Liver (tissue), 9 donors: ENCODE data around the gene CDC26. TPM values are rescaled to one million over a fixed set of nuclear protein-coding genes. Genes with fewer than 3 reads are reported as not detected.

Source experiments
- DNase-seq: peaks from one replicate; pipeline ENCODE4 v3.0.0-alpha.2; 2017; ENCODE audit warnings: low spot score
- H3K27ac ChIP-seq, 2 donors: one replicate each; pipeline ENCODE4 v1.7.0; 2013; ENCODE audit warnings: inconsistent platforms in 2 of 2, low read length in 2 of 2, control low read depth in 1 of 2, low read depth in 1 of 2, mild to moderate bottlenecking in 1 of 2
- H3K27me3 ChIP-seq, 4 donors: one replicate each; pipeline versions ENCODE4 v1.6.1 to v1.7.0; 2013; ENCODE audit warnings: low read length in 3 of 4, inconsistent platforms in 1 of 4, mild to moderate bottlenecking in 1 of 4, moderate library complexity in 1 of 4; ENCODE audit not compliant: control insufficient read depth in 4 of 4, insufficient read depth in 4 of 4
- H3K36me3 ChIP-seq, 4 donors: one replicate each; pipeline versions ENCODE4 v1.6.1 to v1.7.0; 2013; ENCODE audit warnings: low read length in 3 of 4, mild to moderate bottlenecking in 3 of 4, low read depth in 1 of 4, moderate library complexity in 1 of 4; ENCODE audit not compliant: control insufficient read depth in 4 of 4, insufficient read depth in 3 of 4
- H3K4me1 ChIP-seq, 4 donors: one replicate each; pipeline versions ENCODE4 v1.6.1 to v1.7.0; 2013; ENCODE audit warnings: low read length in 3 of 4, mild to moderate bottlenecking in 3 of 4, moderate library complexity in 1 of 4; ENCODE audit not compliant: control insufficient read depth in 4 of 4, insufficient read depth in 4 of 4
- H3K4me3 ChIP-seq, 3 donors: one replicate each; pipeline versions ENCODE4 v1.6.1 to v1.7.0; 2013; ENCODE audit warnings: low read length in 3 of 3, control low read depth in 1 of 3, low read depth in 1 of 3, mild to moderate bottlenecking in 1 of 3
- H3K9ac ChIP-seq, 2 donors: one replicate each; pipeline ENCODE4 v1.7.0; 2013; ENCODE audit warnings: low read length in 2 of 2, mild to moderate bottlenecking in 2 of 2, moderate library complexity in 2 of 2, control low read depth in 1 of 2, low read depth in 1 of 2
- H3K9me3 ChIP-seq, 4 donors: one replicate each; pipeline versions ENCODE4 v1.6.1 to v1.7.0; 2013; ENCODE audit warnings: low read length in 3 of 4; ENCODE audit not compliant: control insufficient read depth in 4 of 4
- ATF3 ChIP-seq: IDR thresholded peaks from 2 replicates; pipeline ENCODE4 v1.6.1; 2016; ENCODE audit warnings: antibody characterized with exemption
- CTCF ChIP-seq: fragments of 150-350 bp; IDR thresholded peaks from 2 replicates; pipeline ENCODE4 v1.5.1; 2017; ENCODE audit warnings: improper control_type of control experiment, low read depth, low read length; ENCODE audit not compliant: missing input control
- EGR1 ChIP-seq, 2 donors: IDR thresholded peaks; 2 replicates each; pipeline ENCODE4 v1.6.1; 2016 to 2018; ENCODE audit warnings: antibody characterized with exemption in 2 of 2, low read depth in 2 of 2
- FOXA1 ChIP-seq: IDR thresholded peaks from 2 replicates; pipeline ENCODE4 v1.6.1; 2016; ENCODE audit warnings: antibody characterized with exemption
- FOXA2 ChIP-seq: IDR thresholded peaks from 2 replicates; pipeline ENCODE4 v1.6.1; 2016; ENCODE audit warnings: antibody characterized with exemption
- HNF4A ChIP-seq, 2 donors: conservative IDR thresholded peaks; 2 replicates each; pipeline ENCODE4 v1.6.1; 2016; ENCODE audit warnings: antibody characterized with exemption in 2 of 2, mild to moderate bottlenecking in 2 of 2
- JUND ChIP-seq, 2 donors: IDR thresholded peaks; 2 replicates each; pipeline ENCODE4 v1.6.1; 2016; ENCODE audit warnings: antibody characterized with exemption in 2 of 2
- RAD21 ChIP-seq, 2 donors: IDR thresholded peaks; 2 replicates each; pipeline ENCODE4 v1.6.1; 2016; ENCODE audit warnings: antibody characterized with exemption in 2 of 2, mild to moderate bottlenecking in 2 of 2
- RXRA ChIP-seq, 2 donors: IDR thresholded peaks; 2 replicates each; pipeline ENCODE4 v1.6.1; 2017 to 2018; ENCODE audit warnings: antibody characterized with exemption in 2 of 2, mild to moderate bottlenecking in 1 of 2
- SP1 ChIP-seq: IDR thresholded peaks from 2 replicates; pipeline ENCODE4 v1.6.1; 2018; ENCODE audit warnings: antibody characterized with exemption, mild to moderate bottlenecking
- TAF1 ChIP-seq: conservative IDR thresholded peaks from 2 replicates; pipeline ENCODE4 v1.6.1; 2016; ENCODE audit warnings: antibody characterized with exemption, mild to moderate bottlenecking
- YY1 ChIP-seq: IDR thresholded peaks from 2 replicates; pipeline ENCODE4 v1.6.1; 2016; ENCODE audit warnings: antibody characterized with exemption, mild to moderate bottlenecking
- WGBS: extraction: QIAGEN DNeasy Blood & Tissue Kit; methylation state at CpG from one replicate; pipeline ENCODE4 v1.1.7; 2013; 5-methylcytosine and 5-hydroxymethylcytosine counted together
- polyA plus RNA-seq, 2 donors: library from polyadenylated mRNA; stranded (reverse) in 1 of 2; unstranded in 1 of 2; fragments of 200-250 nt in 1 of 2; fragments of >200 nt in 1 of 2; fragmentation: Nextera tagmentation in 1 of 2; extraction: Ambion mirVana in 1 of 2; gene quantifications; one replicate each; pipeline versions ENCODE4 v1.2.1 to v1.2.3, GENCODE V29; 2013 to 2015
- total RNA-seq, 2 donors: library from RNA; depleted of rRNA; stranded (reverse); fragments of >200 nt; gene quantifications; one replicate each; pipeline ENCODE4 v1.2.3, GENCODE V29; 2014
- TF ChIP-seq, protein P1 (sequence below): IDR thresholded peaks from 2 replicates; pipeline ENCODE4 v1.6.1; 2016; ENCODE audit warnings: antibody characterized with exemption
- TF ChIP-seq, protein P2 (sequence below): IDR thresholded peaks from 2 replicates; pipeline ENCODE4 v1.6.1; 2016; ENCODE audit warnings: antibody characterized with exemption, mild to moderate bottlenecking
- donor health status: healthy.
- donor health status: healthy.
- donor health status: healthy.
- donor health status: healthy.
- donor health status: healthy.

The CDC26 gene
- total and polyA plus RNA-seq, 4 donors = 12.5 to 38.9 (median 21.3) TPM

DNA sequence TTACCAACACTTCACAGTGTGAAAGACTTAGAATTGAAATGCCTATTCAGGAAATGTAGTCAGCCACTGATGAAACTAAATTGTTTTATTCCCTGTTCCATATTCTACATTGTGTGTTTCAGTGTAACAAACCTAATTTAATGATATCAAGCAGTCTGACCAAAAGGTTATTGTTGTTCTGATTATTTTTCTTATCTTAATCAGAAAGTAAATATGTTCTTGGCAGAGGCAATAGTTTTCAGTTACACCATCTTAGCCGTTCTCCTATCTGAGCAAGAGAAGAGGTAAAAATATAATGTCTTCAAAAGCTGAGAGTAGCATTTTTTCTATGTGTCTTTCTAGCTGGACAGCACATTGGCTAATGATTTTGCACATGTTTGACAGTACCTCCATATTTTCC is 17.1 kb downstream of the CDC26 start:
- TF ChIP-seq, protein P1, sequence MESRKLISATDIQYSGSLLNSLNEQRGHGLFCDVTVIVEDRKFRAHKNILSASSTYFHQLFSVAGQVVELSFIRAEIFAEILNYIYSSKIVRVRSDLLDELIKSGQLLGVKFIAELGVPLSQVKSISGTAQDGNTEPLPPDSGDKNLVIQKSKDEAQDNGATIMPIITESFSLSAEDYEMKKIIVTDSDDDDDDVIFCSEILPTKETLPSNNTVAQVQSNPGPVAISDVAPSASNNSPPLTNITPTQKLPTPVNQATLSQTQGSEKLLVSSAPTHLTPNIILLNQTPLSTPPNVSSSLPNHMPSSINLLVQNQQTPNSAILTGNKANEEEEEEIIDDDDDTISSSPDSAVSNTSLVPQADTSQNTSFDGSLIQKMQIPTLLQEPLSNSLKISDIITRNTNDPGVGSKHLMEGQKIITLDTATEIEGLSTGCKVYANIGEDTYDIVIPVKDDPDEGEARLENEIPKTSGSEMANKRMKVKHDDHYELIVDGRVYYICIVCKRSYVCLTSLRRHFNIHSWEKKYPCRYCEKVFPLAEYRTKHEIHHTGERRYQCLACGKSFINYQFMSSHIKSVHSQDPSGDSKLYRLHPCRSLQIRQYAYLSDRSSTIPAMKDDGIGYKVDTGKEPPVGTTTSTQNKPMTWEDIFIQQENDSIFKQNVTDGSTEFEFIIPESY = no peak
- TF ChIP-seq JUND (IDR thresholded peaks at IDR 0.05) = peak in 1 of 2 donors; percentile 24
- TF ChIP-seq HNF4A (conservative IDR thresholded peaks at IDR 0.05) = peak; percentile 50 to 56
- TF ChIP-seq FOXA2 = peak; percentile 94
- TF ChIP-seq RXRA (IDR thresholded peaks at IDR 0.05) = peak; percentile 25 to 57
- TF ChIP-seq RAD21 (IDR thresholded peaks at IDR 0.05) = peak in 1 of 2 donors; percentile 7
- TF ChIP-seq, protein P2, sequence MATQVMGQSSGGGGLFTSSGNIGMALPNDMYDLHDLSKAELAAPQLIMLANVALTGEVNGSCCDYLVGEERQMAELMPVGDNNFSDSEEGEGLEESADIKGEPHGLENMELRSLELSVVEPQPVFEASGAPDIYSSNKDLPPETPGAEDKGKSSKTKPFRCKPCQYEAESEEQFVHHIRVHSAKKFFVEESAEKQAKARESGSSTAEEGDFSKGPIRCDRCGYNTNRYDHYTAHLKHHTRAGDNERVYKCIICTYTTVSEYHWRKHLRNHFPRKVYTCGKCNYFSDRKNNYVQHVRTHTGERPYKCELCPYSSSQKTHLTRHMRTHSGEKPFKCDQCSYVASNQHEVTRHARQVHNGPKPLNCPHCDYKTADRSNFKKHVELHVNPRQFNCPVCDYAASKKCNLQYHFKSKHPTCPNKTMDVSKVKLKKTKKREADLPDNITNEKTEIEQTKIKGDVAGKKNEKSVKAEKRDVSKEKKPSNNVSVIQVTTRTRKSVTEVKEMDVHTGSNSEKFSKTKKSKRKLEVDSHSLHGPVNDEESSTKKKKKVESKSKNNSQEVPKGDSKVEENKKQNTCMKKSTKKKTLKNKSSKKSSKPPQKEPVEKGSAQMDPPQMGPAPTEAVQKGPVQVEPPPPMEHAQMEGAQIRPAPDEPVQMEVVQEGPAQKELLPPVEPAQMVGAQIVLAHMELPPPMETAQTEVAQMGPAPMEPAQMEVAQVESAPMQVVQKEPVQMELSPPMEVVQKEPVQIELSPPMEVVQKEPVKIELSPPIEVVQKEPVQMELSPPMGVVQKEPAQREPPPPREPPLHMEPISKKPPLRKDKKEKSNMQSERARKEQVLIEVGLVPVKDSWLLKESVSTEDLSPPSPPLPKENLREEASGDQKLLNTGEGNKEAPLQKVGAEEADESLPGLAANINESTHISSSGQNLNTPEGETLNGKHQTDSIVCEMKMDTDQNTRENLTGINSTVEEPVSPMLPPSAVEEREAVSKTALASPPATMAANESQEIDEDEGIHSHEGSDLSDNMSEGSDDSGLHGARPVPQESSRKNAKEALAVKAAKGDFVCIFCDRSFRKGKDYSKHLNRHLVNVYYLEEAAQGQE = no peak
- TF ChIP-seq EGR1 (IDR thresholded peaks at IDR 0.05; ENCODE audit: low read depth in 2 of 2) = no peak
- TF ChIP-seq FOXA1 = peak; percentile 89
- TF ChIP-seq YY1 = peak; percentile 45
- peaks cover 2 to 21% (median 16%) of the 10 kb centered on the region in 4 donors for H3K36me3 ChIP-seq
- no peak for DNase-seq
- H3K9me3 ChIP-seq = no peaks in the 10 kb centered on the region
- no peak overlapping the region for H3K4me3 ChIP-seq
- WGBS = 32% methylated on average over 1 of the region's 1 CpG
- H3K27ac ChIP-seq = peak overlapping the region; percentile 48 to 54
- no peaks in the 10 kb centered on the region for H3K27me3 ChIP-seq
- H3K9ac ChIP-seq = no peak overlapping the region
- H3K4me1 ChIP-seq = peaks cover 1 to 44% (median 30%) of the 10 kb centered on the region in 4 donors

DNA sequence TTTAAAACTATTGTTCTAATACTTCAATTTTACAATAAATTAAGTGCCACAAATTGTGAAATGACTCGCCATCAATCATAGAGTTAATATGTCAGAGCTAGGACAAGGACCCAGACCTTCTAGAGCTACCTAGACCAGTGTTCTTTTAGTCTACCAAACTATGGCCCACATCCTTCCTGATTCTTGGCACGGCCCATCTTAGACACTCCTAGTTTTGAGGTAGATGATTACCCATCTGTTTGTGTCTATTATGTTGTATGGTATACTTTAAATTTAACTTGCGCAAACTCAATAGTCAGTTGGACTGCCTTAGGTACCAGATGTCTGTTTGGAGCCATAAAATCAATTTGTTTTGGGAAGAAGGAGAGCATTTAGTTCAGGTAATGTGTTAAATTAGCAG is 17.5 kb downstream of the CDC26 start:
- H3K4me3 ChIP-seq = no peak overlapping the region
- H3K27ac ChIP-seq = peak overlapping the region; percentile 48 to 54
- TF ChIP-seq TAF1 (no peak), JUND (IDR thresholded peaks at IDR 0.05) (no peak), RAD21 (IDR thresholded peaks at IDR 0.05) (no peak), HNF4A (conservative IDR thresholded peaks at IDR 0.05) (no peak), CTCF (no peak), SP1 (no peak), FOXA1 (no peak), ATF3 (no peak), YY1 (no peak)
- TF ChIP-seq, protein P1 = no peak
- H3K36me3 ChIP-seq = peaks cover 2 to 21% (median 16%) of the 10 kb centered on the region in 4 donors
- no peak for DNase-seq
- 64% methylated on average over 3 of the region's 3 CpGs for WGBS
- H3K27me3 ChIP-seq = no peaks in the 10 kb centered on the region
- H3K9ac ChIP-seq = no peak overlapping the region
- H3K9me3 ChIP-seq = no peaks in the 10 kb centered on the region
- peaks cover 1 to 41% (median 29%) of the 10 kb centered on the region in 4 donors for H3K4me1 ChIP-seq
